Urinary bladder (tissue), 4 donors: ENCODE results near the gene TRDMT1. TPM values are rescaled to one million over a fixed set of nuclear protein-coding genes. Genes with fewer than 3 reads are reported as not detected.

Experiments
- DNase-seq: peaks from one replicate; pipeline ENCODE4 v3.0.0-alpha.2; 2015; ENCODE audit errors: extremely low spot score
- H3K27ac ChIP-seq: one replicate; pipeline ENCODE4 v1.5.1; 2013; ENCODE audit warnings: low read depth, mild to moderate bottlenecking, moderate library complexity
- H3K36me3 ChIP-seq: one replicate; pipeline ENCODE4 v1.6.1; 2013; ENCODE audit warnings: mild to moderate bottlenecking, moderate library complexity; ENCODE audit not compliant: insufficient read depth
- H3K4me1 ChIP-seq: one replicate; pipeline ENCODE4 v1.6.1; 2013; ENCODE audit warnings: mild to moderate bottlenecking, moderate library complexity; ENCODE audit not compliant: insufficient read depth
- H3K4me3 ChIP-seq: one replicate; pipeline ENCODE4 v1.5.1; 2013; ENCODE audit warnings: low read depth, low read length
- WGBS: extraction: QIAGEN DNeasy Blood & Tissue Kit; methylation state at CpG from one replicate; pipeline ENCODE4 v1.1.7; 2013; 5-methylcytosine and 5-hydroxymethylcytosine counted together
- polyA plus RNA-seq: library from polyadenylated mRNA; stranded (reverse); fragments of 200-250 nt; gene quantifications from one replicate; pipeline ENCODE4 v1.2.3, GENCODE V29; 2013
- total RNA-seq: library from RNA; depleted of rRNA; stranded (reverse); fragments of >200 nt; gene quantifications from one replicate; pipeline ENCODE4 v1.2.3, GENCODE V29; 2014
- donor health status: healthy with polysubstance abuse.
- donor health status: healthy.

TRDMT1 gene
- total and polyA plus RNA-seq, 2 donors = 3.0 to 31.5 TPM

DNA sequence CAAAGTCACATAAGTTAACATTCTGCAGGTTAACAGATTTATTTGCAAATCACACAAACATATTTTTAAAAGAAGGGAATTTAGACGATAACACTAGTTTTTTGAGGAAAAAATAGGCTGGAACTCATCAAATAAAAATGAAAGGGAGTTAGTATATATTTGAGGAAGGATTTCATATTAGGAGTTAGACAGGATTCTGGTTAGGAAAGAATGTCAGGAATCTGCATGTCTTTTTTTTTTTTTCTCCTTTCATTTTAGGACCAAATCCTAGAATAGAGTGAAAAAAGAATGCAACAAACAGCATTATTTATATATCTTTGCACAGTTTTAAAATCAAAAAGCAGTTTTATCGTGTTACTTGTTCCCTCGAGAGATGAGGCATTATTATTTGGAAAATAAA is 8.9 kb upstream of the TRDMT1 start:
- H3K4me1 ChIP-seq = no peaks in the 10 kb centered on the region
- H3K27ac ChIP-seq = no peak overlapping the region

GRCh38 chr10:17209881-17210280 is 8.4 kb upstream of the TRDMT1 start:
- Histone ChIP-seq H3K4me3 (no peak overlapping the region), H3K27ac (no peak overlapping the region), H3K4me1 (no peaks in the 10 kb centered on the region), H3K36me3 (no peaks in the 10 kb centered on the region)
- no peak for DNase-seq
- WGBS = 75% methylated on average over 2 of the region's 2 CpGs

More for the DNA sequence above, 8.9 kb upstream of the TRDMT1 start:
- WGBS = 49% methylated on average over 3 of the region's 3 CpGs
- DNase-seq = no peak
- no peaks in the 10 kb centered on the region for H3K36me3 ChIP-seq
- no peak overlapping the region for H3K4me3 ChIP-seq

DNA sequence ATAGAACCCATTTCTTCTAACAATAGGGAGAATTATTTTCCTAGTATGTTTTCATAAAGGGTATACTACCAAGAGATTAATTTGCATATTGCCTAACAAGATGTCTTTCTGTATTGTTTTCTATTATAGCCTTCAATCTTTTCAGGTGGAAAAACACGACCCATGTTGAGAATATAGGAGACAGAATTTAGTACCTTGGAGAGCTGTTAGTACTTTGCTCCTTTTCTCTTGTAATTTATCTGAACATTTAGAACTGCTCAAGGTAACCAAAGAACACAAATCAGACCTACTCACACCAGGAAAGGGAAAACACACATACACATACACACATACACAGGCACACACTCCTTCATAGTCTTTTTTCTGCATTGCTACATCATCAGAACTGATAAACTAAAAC is 7.8 kb upstream of the TRDMT1 start:
- 82% methylated on average over 1 of the region's 1 CpG for WGBS

DNA sequence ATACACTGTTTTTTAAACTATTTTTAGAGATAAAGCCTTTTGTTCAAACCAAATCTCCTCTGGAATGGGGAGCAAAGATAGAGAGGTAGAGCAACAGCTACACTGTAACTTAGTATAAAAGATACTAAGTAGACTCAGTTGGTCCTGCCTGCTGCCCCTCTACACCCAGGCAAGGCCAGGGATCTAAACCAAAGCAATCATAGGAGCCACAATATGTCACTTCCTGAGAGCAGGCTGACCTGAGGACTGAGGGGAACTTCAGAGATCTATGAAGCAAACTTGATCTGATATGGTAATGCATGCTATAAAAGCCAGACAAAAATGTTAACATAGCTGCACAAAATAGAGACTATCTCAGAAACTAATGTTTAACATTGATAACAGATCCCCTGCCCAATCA is 7.0 kb upstream of the TRDMT1 start:
- Histone ChIP-seq H3K36me3 (no peaks in the 10 kb centered on the region), H3K27ac (no peak overlapping the region), H3K4me3 (no peak overlapping the region), H3K4me1 (no peaks in the 10 kb centered on the region)
- no peak for DNase-seq

More for the DNA sequence above, 7.8 kb upstream of the TRDMT1 start:
- Histone ChIP-seq H3K36me3 (no peaks in the 10 kb centered on the region), H3K4me1 (no peaks in the 10 kb centered on the region), H3K27ac (no peak overlapping the region), H3K4me3 (no peak overlapping the region)
- no peak for DNase-seq

DNA sequence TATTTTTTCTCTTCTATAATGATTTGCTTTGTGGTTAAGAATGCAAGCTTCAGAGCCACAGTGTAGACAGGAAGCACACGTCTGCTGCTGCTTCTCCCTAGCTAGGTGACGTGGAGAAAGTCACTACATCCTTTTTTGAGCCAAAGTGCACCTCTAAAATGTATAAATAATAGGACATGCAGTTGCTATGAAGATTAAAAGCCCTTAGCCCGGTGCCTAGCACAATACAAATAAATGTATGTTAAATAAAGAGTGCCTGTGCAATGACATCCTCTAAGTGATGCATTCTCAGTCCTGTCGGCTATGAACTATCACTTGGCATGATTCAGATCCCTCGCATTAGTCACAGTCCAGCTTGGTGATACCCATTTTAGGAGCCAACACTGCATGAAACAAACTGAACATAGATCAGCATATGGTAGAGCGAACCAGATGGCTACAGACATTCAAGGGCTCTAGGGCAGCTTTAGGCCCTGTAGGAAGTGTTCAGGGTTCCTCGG is 4.8 kb upstream of the TRDMT1 start:
- H3K27ac ChIP-seq = no peak overlapping the region
- 67% methylated on average over 7 of the region's 7 CpGs for WGBS

GRCh38 chr10:17203416-17203815 is 1.9 kb upstream of the TRDMT1 start:
- no peaks in the 10 kb centered on the region for H3K4me1 ChIP-seq
- H3K36me3 ChIP-seq = no peaks in the 10 kb centered on the region
- no peak overlapping the region for H3K4me3 ChIP-seq
- WGBS = 29% methylated on average over 3 of the region's 3 CpGs
- DNase-seq = no peak
- no peak overlapping the region for H3K27ac ChIP-seq

More for the DNA sequence above, 4.8 kb upstream of the TRDMT1 start:
- Histone ChIP-seq H3K4me1 (no peaks in the 10 kb centered on the region), H3K36me3 (no peaks in the 10 kb centered on the region), H3K4me3 (no peak overlapping the region)
- no peak for DNase-seq

GRCh38 chr10:17202999-17203398 is 1.5 kb upstream of the TRDMT1 start:
- Histone ChIP-seq H3K4me1 (no peaks in the 10 kb centered on the region), H3K4me3 (no peak overlapping the region), H3K36me3 (no peaks in the 10 kb centered on the region), H3K27ac (no peak overlapping the region)
- 90% methylated on average over 4 of the region's 4 CpGs for WGBS
- DNase-seq = no peak

DNA sequence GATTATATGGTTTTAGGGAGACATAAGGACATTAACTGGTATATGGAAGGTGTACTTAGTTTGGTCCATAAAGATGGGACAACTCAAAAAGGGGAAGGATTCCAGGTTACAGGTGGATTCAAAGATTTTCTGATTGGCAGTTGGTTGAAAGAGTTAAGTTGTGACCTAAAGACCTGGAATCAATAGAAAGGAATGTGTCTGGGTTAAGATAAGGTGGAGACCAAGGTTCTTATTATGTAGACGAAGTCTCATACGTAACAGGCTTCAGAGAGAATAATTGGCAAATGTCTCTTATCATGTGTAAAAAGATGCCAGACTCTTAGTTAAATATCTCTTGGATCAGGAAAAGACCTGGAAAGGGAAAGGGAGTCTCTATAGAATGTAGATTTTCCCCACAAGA is 1.0 kb upstream of the TRDMT1 start:
- WGBS = 98% methylated on average over 2 of the region's 2 CpGs
- Histone ChIP-seq H3K4me3 (no peak overlapping the region), H3K27ac (no peak overlapping the region), H3K4me1 (no peaks in the 10 kb centered on the region), H3K36me3 (no peaks in the 10 kb centered on the region)
- DNase-seq = no peak

DNA sequence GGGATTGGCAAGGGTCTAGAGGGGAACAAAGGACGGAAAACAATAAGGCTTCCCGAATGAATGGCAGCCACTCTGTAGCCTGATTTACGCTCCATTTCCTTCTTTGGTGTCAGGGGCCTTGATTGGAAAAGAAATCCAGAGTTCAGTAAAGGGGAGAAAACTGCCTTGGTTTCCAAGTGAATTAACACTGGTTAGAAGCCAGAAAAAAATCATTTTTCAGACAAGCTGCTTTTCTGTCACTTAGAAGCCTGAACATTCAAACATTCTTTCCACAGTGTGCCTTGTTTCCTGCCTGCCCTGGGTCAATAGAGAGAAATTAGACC is 283 bp upstream of the TRDMT1 start:
- 22% methylated on average over 3 of the region's 3 CpGs for WGBS
- no peak for DNase-seq
- no peaks in the 10 kb centered on the region for H3K36me3 ChIP-seq
- no peaks in the 10 kb centered on the region for H3K4me1 ChIP-seq
- peak overlapping the region; percentile 90 for H3K27ac ChIP-seq
- peak overlapping the region; percentile 69 for H3K4me3 ChIP-seq

GRCh38 chr10:17200001-17200911 is 1.2 kb downstream of the TRDMT1 start:
- Histone ChIP-seq H3K27ac (peak overlapping the region; percentile 50), H3K36me3 (no peaks in the 10 kb centered on the region), H3K4me3 (peak overlapping the region; percentile 69), H3K4me1 (no peaks in the 10 kb centered on the region)
- DNase-seq = no peak
- 12% methylated on average over 10 of the region's 10 CpGs for WGBS

DNA sequence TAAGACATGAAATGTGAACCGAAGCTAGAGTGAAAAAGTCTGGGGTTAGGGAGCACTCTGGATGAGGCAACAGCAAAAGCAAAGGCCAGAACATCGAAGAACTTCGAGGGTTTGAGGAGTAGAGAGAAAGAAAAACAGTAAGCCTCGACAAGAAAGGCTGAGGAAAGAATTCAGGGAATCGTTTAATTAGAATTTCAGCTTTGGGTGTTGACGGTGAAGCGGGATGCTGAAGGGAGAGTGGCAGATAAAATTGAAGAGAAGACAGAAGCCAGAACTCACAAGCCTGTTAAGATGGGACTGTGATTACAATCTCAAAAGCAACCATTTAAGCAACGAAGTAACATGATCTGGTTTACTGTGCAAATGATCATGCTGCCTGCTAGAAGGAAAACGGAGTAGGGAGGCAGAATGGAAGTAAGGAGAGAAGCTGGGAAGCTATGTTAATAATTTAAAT is 2.1 kb downstream of the TRDMT1 start:
- Histone ChIP-seq H3K36me3 (no peaks in the 10 kb centered on the region), H3K27ac (peak overlapping the region; percentile 28), H3K4me3 (no peak overlapping the region), H3K4me1 (no peaks in the 10 kb centered on the region)
- 18% methylated on average over 9 of the region's 9 CpGs for WGBS
- no peak for DNase-seq

DNA sequence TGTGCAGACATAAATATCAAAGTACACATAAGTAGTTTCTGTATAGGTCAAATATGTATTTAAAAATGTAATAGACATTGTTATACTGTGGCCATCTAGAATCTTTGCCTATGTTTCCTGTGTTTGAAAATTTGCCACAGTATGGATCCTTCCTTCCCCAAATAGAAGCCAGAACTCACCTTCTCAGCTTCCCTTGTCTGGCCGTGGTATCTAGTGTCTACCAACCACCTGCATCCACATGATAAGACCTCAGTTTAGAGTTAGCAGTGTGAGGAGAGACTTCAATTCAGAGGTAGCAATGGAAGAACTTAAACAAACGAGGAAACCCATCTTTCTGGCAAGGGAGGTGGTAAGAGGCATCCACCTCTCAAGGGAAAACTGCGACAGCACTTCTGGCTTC is 4.9 kb downstream of the TRDMT1 start:
- 86% methylated on average over 3 of the region's 3 CpGs for WGBS
- Histone ChIP-seq H3K27ac (no peak overlapping the region), H3K36me3 (no peaks in the 10 kb centered on the region), H3K4me3 (no peak overlapping the region), H3K4me1 (no peaks in the 10 kb centered on the region)
- no peak for DNase-seq

GRCh38 chr10:17196045-17196444 is 5.4 kb downstream of the TRDMT1 start:
- WGBS = 52% methylated on average over 2 of the region's 2 CpGs
- Histone ChIP-seq H3K4me3 (no peak overlapping the region), H3K4me1 (no peaks in the 10 kb centered on the region), H3K36me3 (no peaks in the 10 kb centered on the region), H3K27ac (no peak overlapping the region)
- DNase-seq = no peak

DNA sequence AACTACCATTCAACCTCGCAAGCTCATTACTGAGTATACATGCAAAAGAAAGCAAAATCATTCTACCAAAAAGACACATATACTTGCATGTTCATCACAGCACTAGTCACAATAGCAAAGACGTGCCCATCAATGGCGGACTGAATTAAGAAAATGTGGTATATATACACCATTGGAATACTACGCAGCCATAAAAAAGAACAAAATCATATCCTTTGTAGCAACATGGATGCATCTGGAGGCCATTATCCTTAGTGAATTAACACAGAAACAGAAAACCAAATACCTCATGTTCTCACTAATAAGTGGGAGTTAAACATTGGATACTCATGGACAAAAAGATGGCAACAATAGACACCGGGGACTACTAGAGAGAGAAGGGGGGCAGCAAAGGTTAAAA is 6.4 kb downstream of the TRDMT1 start:
- 92% methylated on average over 5 of the region's 5 CpGs for WGBS
- H3K27ac ChIP-seq = no peak overlapping the region
- no peaks in the 10 kb centered on the region for H3K36me3 ChIP-seq
- H3K4me1 ChIP-seq = no peaks in the 10 kb centered on the region
- DNase-seq = no peak
- no peak overlapping the region for H3K4me3 ChIP-seq
